ENCODE results near the gene COL23A1. TPM values are rescaled to one million over a fixed set of nuclear protein-coding genes. Genes with fewer than 3 reads are reported as not detected.

The COL23A1 gene
- total and polyA plus RNA-seq, 2 of the 8 experiments (the other 6 are each of a cell fraction or from before 2014, with no cell fraction given): 3.1 to 4.7 TPM

DNA sequence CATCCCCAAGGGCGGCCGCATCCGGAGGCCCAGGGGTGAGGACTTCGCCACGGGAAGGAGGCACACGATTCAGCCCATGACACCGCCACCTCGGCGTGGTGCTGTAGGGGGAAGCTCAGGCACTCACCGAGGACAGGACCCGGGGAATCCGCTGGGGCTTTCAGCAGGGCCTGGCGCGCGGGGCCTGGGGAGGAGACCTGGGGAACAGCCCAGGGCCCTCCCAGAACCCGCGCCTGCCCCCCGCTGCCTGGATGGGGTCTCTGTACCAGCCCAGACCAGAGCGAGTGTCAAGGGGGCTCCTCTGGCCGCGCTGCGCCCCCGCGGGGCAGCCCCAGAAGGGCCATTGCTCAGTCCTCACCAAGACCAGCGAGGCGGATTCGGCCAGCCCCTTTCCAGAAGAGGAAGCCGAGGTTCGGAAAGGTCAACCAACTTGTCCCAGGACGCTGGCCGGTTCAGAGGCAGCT, 12.8 kb downstream of the COL23A1 start:
- Histone ChIP-seq H2BK12ac (ENCODE audit: low read depth, low read length) (no peak overlapping the region), H2BK20ac (ENCODE audit: low read length) (no peak overlapping the region), H3K14ac (ENCODE audit: insufficient read length) (no peak overlapping the region), H3K79me1 (ENCODE audit: low read depth, low read length) (no peaks in the 10 kb centered on the region), H3K27ac (ENCODE audit: low read depth, low read length) (no peak overlapping the region), H4K8ac (ENCODE audit: extremely low read depth, insufficient read depth, low read length) (peak overlapping the region; percentile 35; the same call in 1 of the 2 replicates), H4K91ac (replicated peaks; ENCODE audit: insufficient read length, low read length) (peak overlapping the region; percentile 98), H3K4me2 (ENCODE audit: insufficient read depth in 1 of 2, low read depth in 2 of 2, low read length in 2 of 2) (peak overlapping the region; percentile 90 to 97), H3K4me1 (replicated peaks in 1 of 4; ENCODE audit: control insufficient read depth in 3 of 4, insufficient read depth in 4 of 4, low read length in 3 of 4) (peaks cover 0 to 11% (median 4%) of the 10 kb centered on the region in 4 experiments; a peak in 4 of 7 replicates), H2BK5ac (ENCODE audit: low read depth, low read length) (peak overlapping the region; percentile 24; the same call in 1 of the 2 replicates), H3K9me3 (ENCODE audit: insufficient read depth in 2 of 2, low read depth in 1 of 2, low read length in 1 of 2) (peaks cover 4 to 5% of the 10 kb centered on the region in 2 experiments; a peak in 1 of 4 replicates), H3K4me3 (ENCODE audit: extremely low read depth in 1 of 4, insufficient read depth in 2 of 4, low read depth in 3 of 4, low read length in 4 of 4) (peak overlapping the region; percentile 57 to 74 (median 62)), H2AK5ac (ENCODE audit: low read depth, low read length) (no peak overlapping the region), H3K9ac (replicated peaks in 1 of 4; ENCODE audit: extremely low read depth in 1 of 4, low read depth in 3 of 4, low read length in 3 of 4) (peak overlapping the region in 2 of 4 experiments; percentile 29 to 53; a peak in 3 of 7 replicates), H4K20me1 (replicated peaks in 1 of 2; ENCODE audit: control insufficient read depth in 1 of 2, insufficient read depth in 2 of 2, low read length in 2 of 2) (peaks cover 0 to 5% of the 10 kb centered on the region in 2 experiments), H3K36me3 (ENCODE audit: control insufficient read depth in 2 of 4, insufficient read depth in 4 of 4, low read length in 3 of 4) (no peaks in the 10 kb centered on the region), H3K79me2 (ENCODE audit: control insufficient read depth in 1 of 2, insufficient read depth in 2 of 2, low read length in 2 of 2) (no peaks in the 10 kb centered on the region), H3K27me3 (replicated peaks in 1 of 4; ENCODE audit: control insufficient read depth in 3 of 4, extremely low read depth in 1 of 4, insufficient read depth in 3 of 4, low read length in 3 of 4) (peaks cover 0 to 17% (median 11%) of the 10 kb centered on the region in 4 experiments; a peak in 6 of 7 replicates), H4K5ac (ENCODE audit: insufficient read length, low read depth, low read length) (no peak overlapping the region), H3K56ac (replicated peaks; ENCODE audit: insufficient read length, low read depth, low read length) (peak overlapping the region; percentile 70), H3K23ac (ENCODE audit: insufficient read length) (no peak overlapping the region), H3K23me2 (ENCODE audit: low read depth, low read length) (peaks cover 7% of the 10 kb centered on the region; the same call in 1 of the 2 replicates), H2BK120ac (replicated peaks; ENCODE audit: low read depth, low read length) (no peak overlapping the region), H3K4ac (replicated peaks; ENCODE audit: insufficient read length, low read depth, low read length) (no peak overlapping the region), H2AFZ (ENCODE audit: low read length) (peak overlapping the region; percentile 85; the same call in 1 of the 2 replicates), H3K18ac (ENCODE audit: extremely low read depth, low read length) (peak overlapping the region; percentile 78), H2BK15ac (ENCODE audit: low read length) (peak overlapping the region; percentile 72; the same call in 1 of the 2 replicates)
- ChIA-PET CTCF (ENCODE audit: partially characterized antibody) (interaction anchor here (0.6 to 1.4 kb wide), 6 partner anchors 8 to 116 kb away, joined by 3 to 6 read pairs (median 3); no protein-coding TSS in a partner anchor), POLR2A (ENCODE audit: partially characterized antibody) (interaction anchor here (0.6 to 2.6 kb wide), 4 partner anchors 11 to 114 kb away, joined by 4 to 11 read pairs (median 5); partner anchors contain the start of gene COL23A1)
- 22% methylated on average over 30 of the region's 31 CpGs; no CpG with 5 or more reads in 1 of the 2 experiments for WGBS, 2 experiments (ENCODE audit: extremely low coverage in 1 of 2, insufficient coverage in 1 of 2, insufficient read length in 1 of 2, insufficient replicate concordance in 2 of 2, low coverage in 1 of 2, low lambda C conversion rate in 2 of 2, missing lambda C conversion rate in 1 of 2)
- FAIRE-seq: no peak
- peak in 1 of 2 experiments; percentile 80 for DNase-seq (ENCODE audit: low read depth in 1 of 2, low spot score in 2 of 2)
- TF ChIP-seq RNF2 (IDR thresholded peaks at IDR 0.05; ENCODE audit: borderline replicate concordance, low read depth, low read length, missing control alignments, poor library complexity, severe bottlenecking) (peak; percentile 32), FOSL1 (IDR thresholded peaks at IDR 0.05; ENCODE audit: insufficient read depth, low read depth, low read length) (no peak), RAD21 (IDR thresholded peaks at IDR 0.05 in 1 of 2, conservative IDR thresholded peaks at IDR 0.05 in 1 of 2; ENCODE audit: low read depth in 2 of 2, low read length in 2 of 2) (peak in 1 of 2 experiments; percentile 39; a peak in 3 of 4 replicates), RBBP5 (IDR thresholded peaks at IDR 0.05; ENCODE audit: borderline replicate concordance, low read depth, low read length) (0 out of 2 replicates have a peak, but pooled peaks have one; percentile 7), TAF1 (IDR thresholded peaks at IDR 0.05; ENCODE audit: low read depth, low read length) (peak; percentile 18; the same call in 1 of the 2 replicates)
- TF ChIP-seq, protein P1, sequence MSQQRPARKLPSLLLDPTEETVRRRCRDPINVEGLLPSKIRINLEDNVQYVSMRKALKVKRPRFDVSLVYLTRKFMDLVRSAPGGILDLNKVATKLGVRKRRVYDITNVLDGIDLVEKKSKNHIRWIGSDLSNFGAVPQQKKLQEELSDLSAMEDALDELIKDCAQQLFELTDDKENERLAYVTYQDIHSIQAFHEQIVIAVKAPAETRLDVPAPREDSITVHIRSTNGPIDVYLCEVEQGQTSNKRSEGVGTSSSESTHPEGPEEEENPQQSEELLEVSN (IDR thresholded peaks at IDR 0.05): peak; percentile 55; the same call in 1 of the 2 replicates
- TF ChIP-seq, protein P2, sequence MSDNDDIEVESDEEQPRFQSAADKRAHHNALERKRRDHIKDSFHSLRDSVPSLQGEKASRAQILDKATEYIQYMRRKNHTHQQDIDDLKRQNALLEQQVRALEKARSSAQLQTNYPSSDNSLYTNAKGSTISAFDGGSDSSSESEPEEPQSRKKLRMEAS (IDR thresholded peaks at IDR 0.05): 0 out of 2 replicates have a peak, but pooled peaks have one; percentile 47

All from H1 (cell line).